T-helper 22 cell (primary cell): Measurements from ENCODE around the gene XPO6.
A peak's percentile ranks its signal among the peaks of the same experiment; 100 is the strongest.

Experiments used
- DNase-seq: peaks from one replicate; pipeline ENCODE4 v3.0.0-alpha.2; 2020; ENCODE audit warnings: low read depth

Gene XPO6

GRCh38 chr16:28208131-28208530, 3.6 kb downstream of the XPO6 start:
- DNase-seq = no peak

GRCh38 chr16:28207399-28207798, 4.4 kb downstream of the XPO6 start:
- no peak for DNase-seq

- no peak for DNase-seq
Measured at GRCh38 chr16:28205974-28206373, 5.8 kb downstream of the XPO6 start.

- DNase-seq = no peak
Measured at GRCh38 chr16:28205117-28205899, 6.5 kb downstream of the XPO6 start.

GRCh38 chr16:28204622-28205021, 7.1 kb downstream of the XPO6 start:
- no peak for DNase-seq

- no peak for DNase-seq
Measured at GRCh38 chr16:28204204-28204603, 7.6 kb downstream of the XPO6 start.

GRCh38 chr16:28202147-28202746, 9.5 kb downstream of the XPO6 start:
- DNase-seq = no peak

DNA sequence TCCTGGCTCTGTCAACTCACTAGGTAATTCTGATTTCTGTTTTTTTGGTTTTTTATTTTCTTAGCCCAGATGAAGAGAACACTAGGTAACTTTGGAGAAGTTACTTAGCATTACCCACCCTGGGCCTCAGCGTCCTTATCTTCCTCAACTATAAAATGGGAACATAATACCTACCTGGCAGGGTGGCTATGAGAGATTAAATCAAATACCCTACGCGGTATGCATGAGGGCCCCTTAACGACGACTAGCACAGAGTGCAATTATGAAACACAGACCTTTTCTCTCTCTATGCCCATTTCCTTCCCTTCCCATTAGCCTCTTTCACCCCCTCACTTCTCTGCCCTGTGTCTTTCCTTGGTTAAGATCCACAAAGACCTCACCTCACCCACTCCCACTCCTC, 11.1 kb downstream of the XPO6 start:
- no peak for DNase-seq

GRCh38 chr16:28196387-28196987, 15.3 kb downstream of the XPO6 start:
- no peak for DNase-seq

DNA sequence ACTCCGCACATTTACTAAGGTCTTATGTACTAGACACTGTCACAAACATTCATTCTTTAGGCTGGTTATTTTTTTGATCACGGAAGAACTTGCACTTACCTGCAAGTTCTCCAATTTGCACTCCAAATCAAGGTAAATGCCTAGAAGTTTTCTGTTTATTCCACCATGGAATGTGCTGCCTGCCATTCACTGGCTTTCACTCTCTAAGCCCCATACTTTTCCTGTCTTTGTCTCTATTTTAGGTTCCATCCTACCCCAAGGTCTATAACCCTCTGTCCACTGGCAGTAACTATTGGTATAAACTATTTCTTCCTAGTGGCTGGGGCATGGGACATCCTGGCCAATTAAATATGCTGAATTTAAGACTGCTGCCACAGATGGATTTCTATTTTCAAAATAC, 15.9 kb downstream of the XPO6 start:
- no peak for DNase-seq

- DNase-seq = peak; percentile 39
Measured at GRCh38 chr16:28193530-28194423, 18.0 kb downstream of the XPO6 start.

DNA sequence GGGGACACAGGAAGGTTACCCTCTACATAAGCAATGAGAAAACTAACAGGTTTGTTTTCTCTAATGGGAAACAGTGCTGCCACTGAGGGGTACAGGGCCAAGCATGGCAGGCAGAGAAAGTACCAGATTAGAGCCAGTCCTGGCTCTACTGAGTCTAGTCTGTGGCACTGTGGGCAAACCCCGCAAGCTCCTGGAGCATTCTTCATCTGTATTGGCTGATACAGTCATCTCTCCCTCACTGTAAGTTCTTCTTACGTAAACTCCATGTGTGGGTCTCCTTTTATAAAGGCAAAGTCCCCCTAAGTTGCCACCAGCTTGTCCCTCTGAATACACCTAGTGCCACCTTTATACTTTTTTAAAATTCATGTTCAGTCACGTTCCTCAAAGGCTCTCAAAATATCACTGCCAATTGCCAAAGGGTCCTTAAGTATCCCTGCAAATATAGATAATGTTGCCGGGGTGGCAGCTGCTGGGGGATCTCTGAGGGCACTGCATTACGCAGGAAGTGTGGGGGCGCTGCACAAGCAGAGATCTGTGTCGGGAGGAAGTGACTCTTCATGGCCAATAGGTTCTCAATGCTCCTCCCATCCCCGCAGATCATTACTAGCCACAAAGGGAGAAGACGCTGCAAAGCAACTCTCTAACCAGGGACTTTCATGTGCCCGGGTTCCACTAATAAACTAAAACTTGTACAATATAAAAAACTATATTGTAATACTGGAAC, 18.8 kb downstream of the XPO6 start:
- peak; percentile 76 for DNase-seq

DNA sequence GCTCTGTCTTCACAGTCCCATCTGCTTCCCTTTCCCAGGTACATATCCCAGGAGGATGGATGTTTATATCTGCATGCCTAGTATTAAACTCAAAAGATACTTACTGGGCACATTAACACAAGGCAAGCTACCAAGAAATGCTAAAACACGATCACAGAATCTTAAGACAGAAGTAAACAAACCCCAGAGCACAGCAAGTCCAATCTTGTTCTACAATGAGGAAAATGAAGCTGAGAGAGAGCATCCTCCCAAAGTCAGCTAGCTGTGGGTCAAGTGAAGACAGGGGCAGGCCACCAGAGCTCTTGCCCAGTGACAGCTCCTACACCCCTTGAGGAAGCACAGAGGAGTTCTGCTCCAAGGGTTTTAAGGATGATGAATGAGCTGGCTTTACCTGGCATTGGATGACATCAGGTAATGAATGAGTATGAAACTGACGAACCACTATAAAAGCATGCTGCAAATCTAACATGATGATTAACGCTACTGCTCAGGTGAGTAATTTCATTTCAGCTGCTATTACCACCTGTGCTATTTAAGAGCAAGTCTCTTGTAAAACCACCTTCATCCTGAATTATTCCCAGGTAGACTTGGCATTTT, 20.3 kb downstream of the XPO6 start:
- no peak for DNase-seq

GRCh38 chr16:28189245-28189644, 22.5 kb downstream of the XPO6 start:
- DNase-seq = peak; percentile 19

- no peak for DNase-seq
Measured at GRCh38 chr16:28188085-28188916, 23.5 kb downstream of the XPO6 start.

GRCh38 chr16:28187595-28188004, 24.2 kb downstream of the XPO6 start:
- DNase-seq = no peak

DNA sequence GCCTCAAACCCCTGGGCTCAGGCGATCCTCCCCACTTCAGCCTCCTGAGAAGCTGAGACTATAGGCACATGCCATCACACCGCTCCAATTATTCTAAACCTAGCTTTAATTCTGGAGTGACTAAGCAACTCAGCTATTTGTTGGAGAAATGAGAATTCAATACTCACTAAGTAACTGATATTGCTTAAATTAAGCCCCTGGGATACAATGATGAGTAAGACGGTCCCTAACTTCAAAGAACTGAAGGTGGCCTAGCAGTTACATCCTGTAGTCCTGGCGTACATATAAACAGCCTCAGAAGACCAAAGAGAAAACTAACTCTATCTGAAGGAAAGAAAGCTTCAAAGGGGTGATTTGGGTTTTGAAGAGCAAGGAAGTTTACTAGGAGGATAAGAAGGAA, 25.0 kb downstream of the XPO6 start:
- no peak for DNase-seq

DNA sequence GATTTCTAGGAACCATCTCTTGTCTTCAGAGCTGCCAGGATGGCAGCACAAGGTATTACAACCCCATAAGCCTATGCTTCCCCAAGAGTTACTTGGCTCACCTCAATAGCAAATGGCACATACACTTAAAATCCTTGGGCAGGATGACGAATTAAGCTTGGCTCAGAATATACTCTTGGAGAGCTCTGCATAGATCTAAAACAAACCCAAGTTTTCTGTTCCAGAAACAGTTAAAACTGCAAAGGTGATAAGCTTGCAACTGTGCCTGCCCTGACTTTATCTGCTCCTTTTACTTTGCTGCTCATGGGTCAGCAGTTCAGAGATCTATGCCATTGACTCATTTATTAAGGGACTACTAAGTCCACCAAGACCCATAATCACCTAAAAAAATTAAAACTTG, 26.1 kb downstream of the XPO6 start:
- no peak for DNase-seq

GRCh38 chr16:28184625-28185024, 27.1 kb downstream of the XPO6 start:
- no peak for DNase-seq

DNA sequence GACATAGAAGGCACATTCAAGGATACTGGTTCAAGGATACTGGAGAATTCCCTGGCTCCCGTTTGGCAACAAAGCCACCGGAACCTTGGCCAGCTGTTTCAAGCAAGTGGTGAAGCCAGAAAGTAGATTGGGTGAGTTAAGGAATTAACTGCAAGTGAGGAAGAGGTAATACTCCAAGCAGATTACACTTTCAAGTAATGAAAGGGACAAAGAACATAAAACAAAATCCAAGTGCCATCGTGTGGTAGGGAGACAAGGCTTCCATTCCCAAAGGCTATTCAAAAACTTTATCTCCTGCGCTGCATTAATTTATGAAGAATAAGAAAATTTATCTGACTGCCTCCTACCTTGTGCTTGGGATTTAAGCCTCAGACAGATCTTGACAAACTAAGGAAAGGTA, 27.8 kb downstream of the XPO6 start:
- no peak for DNase-seq
